GM12865 (cell line): ENCODE measurements around the gene RIPOR3.
"Not testable (repeated sequence)": the region's sequence is repeated elsewhere in the genome, so short reads cannot be mapped to it uniquely, and the experiment has no call there.

Source experiments
- DNase-seq: peaks from one replicate; pipeline ENCODE4 v3.0.0; 2010; ENCODE audit warnings: low read depth
- H3K4me3 ChIP-seq: 2 replicates; pipeline ENCODE4 v1.5.1; 2011; ENCODE audit warnings: mild to moderate bottlenecking, low read depth, low read length, control low read depth
- CTCF ChIP-seq: IDR thresholded peaks from 2 replicates; pipeline ENCODE4 v1.5.1; 2011; ENCODE audit warnings: low read length, control low read depth, low read depth, inconsistent platforms; ENCODE audit not compliant: insufficient read depth; ENCODE audit errors: missing control alignments

RIPOR3 gene

DNA sequence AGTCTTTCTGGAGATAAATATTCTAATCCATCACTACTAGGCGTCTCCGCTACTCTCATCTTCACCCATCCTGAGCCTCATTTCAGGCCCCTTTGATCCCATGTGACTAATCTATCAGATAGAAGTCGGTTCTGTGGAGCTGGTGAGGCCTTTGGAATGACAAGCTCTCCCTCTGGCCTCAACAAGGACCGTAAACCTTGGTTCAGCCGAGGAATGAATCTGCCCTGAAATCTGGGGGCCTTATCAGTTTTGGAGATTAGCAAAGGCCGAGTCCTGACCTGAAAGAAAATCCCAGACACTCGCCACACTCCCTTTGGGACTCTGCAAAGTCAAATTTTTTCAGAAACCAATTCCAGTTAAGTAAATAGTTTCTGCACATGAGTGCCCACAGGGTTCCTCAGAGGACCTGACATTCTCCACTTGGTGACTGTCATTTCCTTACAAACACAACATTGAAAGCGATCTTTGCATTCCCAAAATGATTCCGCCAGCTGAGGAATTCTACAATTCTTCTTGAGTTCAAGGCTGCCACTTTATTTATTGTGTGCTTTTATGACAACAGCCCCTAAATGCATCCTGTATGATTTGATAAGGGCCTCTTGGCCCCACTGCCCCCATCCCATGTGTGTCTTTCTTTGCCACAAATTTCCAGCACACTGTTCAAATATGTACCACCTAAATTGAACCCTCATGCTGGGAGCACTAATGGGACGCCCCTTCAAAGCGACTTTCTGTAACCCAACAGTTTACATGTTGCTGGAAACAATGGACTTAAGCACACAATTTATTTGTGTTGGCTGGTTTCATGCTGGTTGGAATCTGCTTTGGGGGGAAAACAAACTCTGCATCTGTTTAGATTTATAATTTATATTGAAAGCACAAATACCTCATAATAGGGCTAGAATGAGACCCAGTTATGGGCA lies 10.0 kb upstream of the RIPOR3 start:
- no peak for TF ChIP-seq CTCF
- no peak overlapping the region for H3K4me3 ChIP-seq
- DNase-seq: no peak

- H3K4me3 ChIP-seq: no peak overlapping the region
- no peak for DNase-seq
- no peak for TF ChIP-seq CTCF
Measured at GRCh38 chr20:50699688-50700087, 8.3 kb upstream of the RIPOR3 start.

DNA sequence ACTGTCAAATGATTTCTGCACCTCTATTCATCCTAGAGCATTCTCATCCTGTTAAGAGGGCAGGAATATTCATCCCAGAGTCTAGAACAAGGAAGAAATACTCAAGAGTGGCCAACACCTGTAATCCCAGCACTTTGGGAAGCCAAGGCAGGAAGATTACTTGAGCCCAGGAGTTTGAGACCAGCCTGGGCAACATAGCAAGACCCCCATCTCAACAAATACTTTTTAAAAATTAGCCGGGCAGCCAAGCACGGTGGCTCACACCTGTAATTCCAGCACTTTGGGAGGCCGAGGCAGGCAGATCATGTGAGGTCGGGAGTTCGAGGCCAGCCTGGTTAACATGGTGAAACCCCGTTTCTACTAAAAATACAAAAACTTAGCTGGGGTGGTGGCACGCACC lies 6.9 kb upstream of the RIPOR3 start:
- DNase-seq, H3K4me3 ChIP-seq: not testable (repeated sequence)

DNA sequence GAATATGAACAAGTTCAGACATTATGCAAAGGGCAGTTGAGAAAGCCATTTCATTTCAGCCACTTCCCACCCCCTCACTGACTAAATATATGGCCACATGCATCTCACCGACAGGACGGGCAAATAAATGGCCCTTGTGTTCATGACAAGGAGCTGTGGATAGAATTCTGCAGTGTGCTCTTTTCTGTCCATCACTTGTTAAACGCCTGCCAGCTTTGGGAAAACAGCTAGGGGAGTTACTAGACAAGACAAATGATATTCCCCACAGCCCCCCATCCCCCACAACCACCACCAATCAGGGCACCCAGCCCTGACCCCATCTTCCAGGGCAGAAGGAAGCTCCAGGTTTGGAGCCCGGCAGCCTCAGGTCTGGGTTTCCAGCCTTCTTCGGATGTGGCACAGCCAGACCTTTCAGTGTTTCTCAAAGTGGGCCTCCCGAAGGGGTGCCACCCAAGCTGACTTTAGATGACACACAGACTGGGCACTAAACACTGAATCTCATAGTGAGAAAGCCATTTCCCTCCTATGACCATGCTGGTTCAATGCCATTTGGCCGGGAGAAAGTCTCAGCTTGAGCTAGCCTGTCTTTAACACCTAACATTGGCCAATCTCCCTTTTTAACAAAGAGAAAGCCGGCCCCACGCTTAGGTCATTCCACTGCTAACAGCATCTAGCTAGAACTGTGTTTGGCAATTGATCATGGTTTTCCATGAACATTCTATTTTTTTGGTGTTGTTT lies 4.0 kb upstream of the RIPOR3 start:
- H3K4me3 ChIP-seq: no peak overlapping the region
- DNase-seq: no peak
- TF ChIP-seq CTCF: no peak

GRCh38 chr20:50694379-50695134 lies 3.2 kb upstream of the RIPOR3 start:
- H3K4me3 ChIP-seq: no peak overlapping the region
- no peak for DNase-seq
- TF ChIP-seq CTCF: no peak

DNA sequence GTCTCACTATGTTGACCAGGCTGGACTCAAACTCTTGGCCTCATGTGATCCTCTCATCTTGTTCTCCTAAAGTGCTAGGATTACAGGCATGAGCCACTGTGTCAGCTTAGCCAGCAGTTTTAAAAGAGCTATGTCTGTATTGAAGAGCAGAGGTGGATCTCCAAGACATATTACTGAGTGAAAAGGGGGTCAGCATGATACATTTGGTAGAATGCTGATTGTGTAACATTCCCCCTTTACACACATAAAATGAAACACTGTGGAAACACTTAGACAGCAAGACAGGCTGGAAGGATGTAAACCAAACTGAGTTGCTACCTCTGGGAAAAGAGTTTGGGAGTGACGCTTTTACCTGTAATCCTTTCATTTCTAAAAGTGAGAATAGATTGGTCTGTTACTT lies 1.7 kb upstream of the RIPOR3 start:
- TF ChIP-seq CTCF: no peak
- no peak overlapping the region for H3K4me3 ChIP-seq
- DNase-seq: no peak

- DNase-seq: no peak
- no peak for TF ChIP-seq CTCF
- H3K4me3 ChIP-seq: no peak overlapping the region
Measured at GRCh38 chr20:50692552-50692933, 1.2 kb upstream of the RIPOR3 start.
